Ishikawa (cell line): Measurements from ENCODE around the gene LURAP1L.

Experiments
- CEBPB ChIP-seq: IDR thresholded peaks from 2 replicates; pipeline ENCODE4 v1.6.1; 2012
- CREB1 ChIP-seq: IDR thresholded peaks from 2 replicates; pipeline ENCODE4 v1.6.1; 2012; ENCODE audit warnings: low read depth
- EGR1 ChIP-seq: IDR thresholded peaks from 2 replicates; pipeline ENCODE4 v1.6.1; 2012
- EP300 ChIP-seq: IDR thresholded peaks from 2 replicates; pipeline ENCODE4 v1.6.1; 2012; ENCODE audit warnings: borderline replicate concordance
- FOXM1 ChIP-seq: IDR thresholded peaks from 2 replicates; pipeline ENCODE4 v1.6.1; 2012; ENCODE audit warnings: low read depth, borderline replicate concordance
- NFIC ChIP-seq: IDR thresholded peaks from 2 replicates; pipeline ENCODE4 v1.6.1; 2012
- RAD21 ChIP-seq: IDR thresholded peaks from 2 replicates; pipeline ENCODE4 v1.6.1; 2012; ENCODE audit warnings: low read depth
- TAF1 ChIP-seq: IDR thresholded peaks from 2 replicates; pipeline ENCODE4 v1.6.1; 2012; ENCODE audit warnings: low read depth, mild to moderate bottlenecking
- TCF12 ChIP-seq: IDR thresholded peaks from 2 replicates; pipeline ENCODE4 v1.6.1; 2012; ENCODE audit warnings: low read depth
- TEAD4 ChIP-seq: IDR thresholded peaks from 2 replicates; pipeline ENCODE4 v1.6.1; 2012
- YY1 ChIP-seq: IDR thresholded peaks from 2 replicates; pipeline ENCODE4 v1.6.1; 2012; ENCODE audit warnings: low read depth
- ZBTB7A ChIP-seq: IDR thresholded peaks from 2 replicates; pipeline ENCODE4 v1.6.1; 2012; ENCODE audit warnings: low read depth
- TF ChIP-seq, protein P1 (sequence below): IDR thresholded peaks from 2 replicates; pipeline ENCODE4 v1.6.1; 2012; ENCODE audit warnings: low read depth, mild to moderate bottlenecking
- TF ChIP-seq, protein P2 (sequence below): IDR thresholded peaks from 2 replicates; pipeline ENCODE4 v1.6.1; 2012
- TF ChIP-seq, protein P3 (sequence below): IDR thresholded peaks from 2 replicates; pipeline ENCODE4 v1.6.1; 2012

Gene LURAP1L

DNA sequence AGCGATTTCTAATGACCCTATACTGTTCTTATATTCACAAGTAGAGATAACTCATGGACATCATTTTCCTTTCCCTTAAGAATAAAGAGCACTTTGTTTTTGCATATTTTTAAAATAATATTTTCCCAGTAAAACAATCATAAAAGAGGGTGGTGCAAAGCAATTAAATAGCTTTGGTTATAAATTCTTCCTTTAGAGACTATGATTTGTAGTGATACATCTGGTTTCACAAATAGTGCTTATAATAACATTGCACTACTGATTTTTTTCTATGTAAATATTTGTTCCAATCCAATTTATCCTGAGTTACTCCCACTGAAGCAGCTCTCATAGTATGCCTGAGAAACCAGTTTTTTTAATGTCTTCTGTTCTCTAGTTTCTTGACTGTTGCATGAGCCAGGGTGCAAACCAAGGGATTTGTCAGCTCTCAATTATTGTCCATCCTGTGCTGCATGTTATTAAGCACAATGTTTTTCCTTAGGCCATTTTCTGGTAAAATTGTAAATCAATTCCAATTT is 74.7 kb downstream of the LURAP1L start:
- TF ChIP-seq, protein P1, sequence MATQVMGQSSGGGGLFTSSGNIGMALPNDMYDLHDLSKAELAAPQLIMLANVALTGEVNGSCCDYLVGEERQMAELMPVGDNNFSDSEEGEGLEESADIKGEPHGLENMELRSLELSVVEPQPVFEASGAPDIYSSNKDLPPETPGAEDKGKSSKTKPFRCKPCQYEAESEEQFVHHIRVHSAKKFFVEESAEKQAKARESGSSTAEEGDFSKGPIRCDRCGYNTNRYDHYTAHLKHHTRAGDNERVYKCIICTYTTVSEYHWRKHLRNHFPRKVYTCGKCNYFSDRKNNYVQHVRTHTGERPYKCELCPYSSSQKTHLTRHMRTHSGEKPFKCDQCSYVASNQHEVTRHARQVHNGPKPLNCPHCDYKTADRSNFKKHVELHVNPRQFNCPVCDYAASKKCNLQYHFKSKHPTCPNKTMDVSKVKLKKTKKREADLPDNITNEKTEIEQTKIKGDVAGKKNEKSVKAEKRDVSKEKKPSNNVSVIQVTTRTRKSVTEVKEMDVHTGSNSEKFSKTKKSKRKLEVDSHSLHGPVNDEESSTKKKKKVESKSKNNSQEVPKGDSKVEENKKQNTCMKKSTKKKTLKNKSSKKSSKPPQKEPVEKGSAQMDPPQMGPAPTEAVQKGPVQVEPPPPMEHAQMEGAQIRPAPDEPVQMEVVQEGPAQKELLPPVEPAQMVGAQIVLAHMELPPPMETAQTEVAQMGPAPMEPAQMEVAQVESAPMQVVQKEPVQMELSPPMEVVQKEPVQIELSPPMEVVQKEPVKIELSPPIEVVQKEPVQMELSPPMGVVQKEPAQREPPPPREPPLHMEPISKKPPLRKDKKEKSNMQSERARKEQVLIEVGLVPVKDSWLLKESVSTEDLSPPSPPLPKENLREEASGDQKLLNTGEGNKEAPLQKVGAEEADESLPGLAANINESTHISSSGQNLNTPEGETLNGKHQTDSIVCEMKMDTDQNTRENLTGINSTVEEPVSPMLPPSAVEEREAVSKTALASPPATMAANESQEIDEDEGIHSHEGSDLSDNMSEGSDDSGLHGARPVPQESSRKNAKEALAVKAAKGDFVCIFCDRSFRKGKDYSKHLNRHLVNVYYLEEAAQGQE, result no peak
- TF ChIP-seq, protein P2, sequence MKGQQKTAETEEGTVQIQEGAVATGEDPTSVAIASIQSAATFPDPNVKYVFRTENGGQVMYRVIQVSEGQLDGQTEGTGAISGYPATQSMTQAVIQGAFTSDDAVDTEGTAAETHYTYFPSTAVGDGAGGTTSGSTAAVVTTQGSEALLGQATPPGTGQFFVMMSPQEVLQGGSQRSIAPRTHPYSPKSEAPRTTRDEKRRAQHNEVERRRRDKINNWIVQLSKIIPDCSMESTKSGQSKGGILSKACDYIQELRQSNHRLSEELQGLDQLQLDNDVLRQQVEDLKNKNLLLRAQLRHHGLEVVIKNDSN, result no peak
- TF ChIP-seq CEBPB, result no peak
- no peak for TF ChIP-seq TCF12
- TF ChIP-seq, protein P3, sequence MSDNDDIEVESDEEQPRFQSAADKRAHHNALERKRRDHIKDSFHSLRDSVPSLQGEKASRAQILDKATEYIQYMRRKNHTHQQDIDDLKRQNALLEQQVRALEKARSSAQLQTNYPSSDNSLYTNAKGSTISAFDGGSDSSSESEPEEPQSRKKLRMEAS, result no peak
- TF ChIP-seq NFIC, result no peak
- no peak for TF ChIP-seq RAD21
- no peak for TF ChIP-seq EP300
- no peak for TF ChIP-seq TAF1
- TF ChIP-seq EGR1, result no peak

DNA sequence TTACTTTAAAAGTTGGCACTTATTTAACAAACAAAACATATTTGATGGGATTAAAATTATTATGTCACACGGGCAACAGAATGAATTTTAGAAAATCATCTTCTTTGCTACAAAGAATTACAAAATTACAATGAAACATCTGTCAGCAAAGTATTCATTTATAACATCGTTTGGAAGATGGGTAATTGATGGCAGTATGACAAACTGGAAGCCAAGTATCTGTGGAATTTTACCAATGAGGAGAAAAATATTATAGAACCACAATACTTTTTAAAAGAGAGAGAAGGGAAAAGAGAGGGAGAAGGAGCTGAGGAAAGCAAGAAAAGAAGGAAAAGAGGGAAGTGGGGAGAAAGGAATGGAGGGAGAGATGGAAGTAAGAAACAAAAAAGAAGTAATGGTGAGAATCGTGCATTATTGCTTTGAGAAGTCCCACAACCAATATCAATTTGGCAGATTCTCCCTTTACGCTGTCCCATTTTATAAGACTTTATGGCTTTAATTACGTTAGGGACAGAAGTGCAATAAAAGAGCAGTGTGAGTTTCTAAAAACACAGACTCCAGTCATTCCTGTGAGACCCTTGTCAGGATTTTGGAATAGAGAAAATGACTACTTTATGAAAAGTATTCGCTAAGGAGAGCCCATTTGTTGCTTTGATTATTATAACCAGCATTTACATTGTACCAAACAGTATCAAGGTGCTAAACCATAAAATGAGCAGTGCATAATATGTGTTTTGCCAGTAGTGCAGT is 76.7 kb downstream of the LURAP1L start:
- TF ChIP-seq RAD21 (no peak), NFIC (no peak)

DNA sequence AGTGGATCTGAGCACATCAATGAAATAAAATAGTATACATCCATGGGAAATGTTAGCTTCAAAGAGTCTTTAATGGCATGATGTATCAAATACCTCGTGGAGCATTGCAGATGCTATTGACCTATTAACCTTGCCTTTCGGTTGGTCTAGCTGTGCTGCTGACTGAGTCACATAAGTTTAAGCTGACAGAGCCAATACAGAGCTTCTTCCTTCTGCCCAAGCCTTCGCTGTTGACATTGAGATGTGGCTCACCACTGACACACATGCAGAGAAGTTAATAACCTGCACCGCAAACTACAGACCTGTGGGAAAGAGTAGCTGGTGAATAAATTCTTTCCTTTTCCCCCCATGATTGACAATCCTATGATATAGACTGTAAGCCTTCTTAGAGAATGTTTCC is 78.2 kb downstream of the LURAP1L start:
- no peak for TF ChIP-seq EGR1
- TF ChIP-seq NFIC, result no peak
- no peak for TF ChIP-seq TAF1
- TF ChIP-seq, protein P3, result no peak
- no peak for TF ChIP-seq RAD21
- TF ChIP-seq EP300, result no peak
- no peak for TF ChIP-seq CEBPB
- no peak for TF ChIP-seq TCF12
- TF ChIP-seq, protein P2, result no peak
- TF ChIP-seq, protein P1, result no peak
- no peak for TF ChIP-seq YY1
- TF ChIP-seq TEAD4, result no peak
- no peak for TF ChIP-seq CREB1

DNA sequence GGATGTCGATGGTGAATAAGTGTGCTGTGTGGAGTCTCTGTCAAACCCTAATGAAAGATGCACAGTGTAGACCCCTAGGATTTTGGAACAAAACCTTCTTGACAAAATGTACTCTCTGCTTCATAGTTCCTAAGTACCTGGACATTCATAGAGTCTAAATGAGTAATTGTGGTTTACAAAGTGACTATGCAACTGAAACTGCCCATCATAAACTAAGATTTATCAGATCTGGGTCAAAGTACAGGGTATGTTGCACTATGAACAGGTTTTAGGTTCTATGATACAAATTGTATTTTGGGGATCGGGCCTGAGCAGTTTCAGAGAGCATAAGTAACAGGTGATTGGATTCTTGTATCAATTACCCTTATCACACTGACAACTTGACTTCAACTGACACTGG is 79.4 kb downstream of the LURAP1L start:
- TF ChIP-seq, protein P2, result no peak
- TF ChIP-seq CREB1 (no peak), TEAD4 (no peak), RAD21 (no peak), FOXM1 (no peak), TAF1 (no peak), NFIC (no peak), ZBTB7A (no peak), CEBPB (no peak), EGR1 (no peak), EP300 (no peak), YY1 (no peak)
- TF ChIP-seq, protein P1, result no peak
- TF ChIP-seq, protein P3, result no peak
